HK-2 (cell line): Measurements from ENCODE around the gene SALL3.
"Not testable (repeated sequence)": the region's sequence is repeated elsewhere in the genome, so short reads cannot be mapped to it uniquely, and the experiment has no call there.

Experiments
- DNase-seq: peaks from one replicate; pipeline ENCODE4 v3.0.0-alpha.2; 2018; ENCODE audit not compliant: unreplicated experiment

Gene SALL3

DNA sequence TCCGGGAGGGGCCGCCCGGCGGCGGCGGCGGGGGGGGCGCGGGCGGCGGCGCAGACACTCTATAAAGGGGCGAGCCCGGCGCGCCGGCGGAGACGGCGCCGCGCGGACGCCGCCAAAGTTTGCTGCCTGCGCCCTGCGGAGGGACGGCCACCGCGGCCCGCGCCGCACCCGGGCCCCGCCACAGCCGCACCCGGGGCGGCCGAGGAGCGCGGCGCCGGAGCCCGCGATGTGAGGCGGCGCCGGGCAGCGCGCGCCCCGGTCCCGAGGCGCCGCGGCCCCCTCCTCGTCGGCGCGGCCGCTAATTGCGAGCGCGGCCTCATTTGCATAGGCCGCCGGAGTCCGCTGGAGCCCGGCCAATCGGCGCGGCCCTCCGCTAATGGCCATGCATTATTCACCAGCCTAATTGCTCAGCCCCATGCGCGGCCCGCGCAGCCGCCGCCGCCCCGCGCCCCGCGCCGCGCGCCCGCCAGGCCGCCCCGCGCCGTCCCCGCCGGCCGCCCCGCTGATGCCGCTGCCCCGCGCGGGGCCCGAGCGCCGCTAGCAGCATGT is at the start of gene SALL3:
SALL3 (plus strand) TSS at position 89 of the 549 bp plus-strand sequence; CDS start at position 546, 457 bp downstream.
- DNase-seq, result no peak

DNA sequence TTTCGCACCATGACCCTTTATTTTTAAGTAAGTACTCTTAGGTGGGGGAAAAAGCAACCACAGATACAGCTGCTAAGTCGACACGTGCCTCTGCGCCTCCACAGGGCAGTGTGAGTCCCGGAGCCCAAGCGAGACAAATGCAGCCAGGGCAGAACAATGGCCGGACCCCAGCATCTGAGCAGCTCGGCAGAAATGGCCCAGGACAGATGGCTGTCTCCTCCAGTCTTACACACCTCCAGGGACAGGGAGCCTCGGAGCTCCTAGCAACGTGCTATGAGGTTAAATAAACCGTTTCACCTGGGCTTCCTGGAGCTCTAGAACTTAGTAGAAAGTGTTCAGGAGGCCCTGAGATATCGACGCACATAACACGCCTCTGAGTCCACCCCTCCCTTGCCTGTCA is 47.3 kb upstream of the SALL3 start:
- DNase-seq, result no peak

DNA sequence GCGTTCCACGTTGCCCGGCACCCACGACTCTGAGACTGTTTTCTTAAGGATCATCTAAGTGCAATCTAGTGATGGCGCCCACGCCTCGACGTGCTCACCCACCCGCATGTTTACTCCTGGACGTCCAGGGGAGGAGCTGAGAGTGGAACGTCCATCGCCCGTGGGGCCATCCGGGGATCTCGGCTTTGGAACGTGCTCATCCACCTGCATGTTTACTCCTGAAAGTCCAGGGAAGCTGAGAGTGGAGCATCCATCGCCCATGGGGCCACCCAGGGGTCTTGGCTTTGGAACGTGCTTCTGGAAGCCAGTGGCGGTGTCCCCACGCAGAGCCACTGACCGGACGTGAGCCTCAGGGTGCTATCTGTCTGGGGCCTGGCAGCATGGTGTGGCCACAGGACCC is 45.6 kb upstream of the SALL3 start:
- no peak for DNase-seq

DNA sequence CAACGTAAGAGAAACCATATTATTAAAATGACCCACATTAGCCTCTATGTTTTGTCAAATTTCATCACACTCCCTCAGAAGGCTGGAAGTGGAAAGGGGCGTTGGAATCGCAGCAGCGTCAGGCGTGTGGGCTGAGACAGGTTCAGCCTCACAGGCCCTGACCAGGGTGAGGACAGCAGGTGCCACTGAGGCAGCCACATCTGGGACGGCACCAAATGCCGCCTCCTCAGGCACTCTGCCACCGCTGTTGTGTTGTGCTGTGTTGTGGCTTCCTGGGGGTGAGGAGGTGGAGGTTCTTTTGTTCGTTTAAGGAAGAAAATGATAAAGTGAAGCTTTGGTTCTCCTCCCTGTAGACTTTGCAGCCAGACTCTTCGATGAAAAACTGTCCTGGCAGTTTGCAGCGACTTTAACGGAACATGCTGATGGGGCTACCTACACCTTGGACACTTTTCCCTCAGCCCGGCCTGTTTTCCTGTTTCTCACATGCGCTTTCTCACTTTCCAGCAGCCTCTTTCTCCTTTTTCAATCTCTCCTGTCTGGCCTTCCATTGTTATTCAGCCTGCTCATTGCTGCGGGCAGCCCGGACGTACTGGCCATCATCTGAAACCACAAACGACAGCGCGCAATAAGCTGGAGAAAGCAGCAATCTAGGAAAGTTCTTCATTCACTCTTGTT is 44.9 kb upstream of the SALL3 start:
- DNase-seq, result no peak

DNA sequence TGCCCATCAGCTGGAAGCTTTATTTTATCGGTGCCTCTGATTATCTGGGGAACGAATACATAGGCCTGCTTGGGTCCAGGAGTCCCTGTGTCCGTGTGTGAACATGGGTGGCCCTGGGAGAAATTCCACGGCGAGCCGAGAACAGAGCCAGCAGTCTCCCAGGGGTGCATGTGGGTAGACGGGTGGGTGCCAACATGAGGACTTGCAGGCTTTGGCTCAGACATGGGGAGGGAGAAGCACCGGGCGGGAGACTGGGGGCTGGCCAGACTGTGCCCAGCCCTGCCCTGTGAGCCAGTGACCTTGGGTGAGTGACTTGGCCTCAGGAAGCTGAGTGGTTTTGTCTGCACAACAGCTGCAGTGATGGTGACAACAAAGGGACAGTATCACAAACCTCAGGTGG is 44.2 kb upstream of the SALL3 start:
- DNase-seq, result no peak

DNA sequence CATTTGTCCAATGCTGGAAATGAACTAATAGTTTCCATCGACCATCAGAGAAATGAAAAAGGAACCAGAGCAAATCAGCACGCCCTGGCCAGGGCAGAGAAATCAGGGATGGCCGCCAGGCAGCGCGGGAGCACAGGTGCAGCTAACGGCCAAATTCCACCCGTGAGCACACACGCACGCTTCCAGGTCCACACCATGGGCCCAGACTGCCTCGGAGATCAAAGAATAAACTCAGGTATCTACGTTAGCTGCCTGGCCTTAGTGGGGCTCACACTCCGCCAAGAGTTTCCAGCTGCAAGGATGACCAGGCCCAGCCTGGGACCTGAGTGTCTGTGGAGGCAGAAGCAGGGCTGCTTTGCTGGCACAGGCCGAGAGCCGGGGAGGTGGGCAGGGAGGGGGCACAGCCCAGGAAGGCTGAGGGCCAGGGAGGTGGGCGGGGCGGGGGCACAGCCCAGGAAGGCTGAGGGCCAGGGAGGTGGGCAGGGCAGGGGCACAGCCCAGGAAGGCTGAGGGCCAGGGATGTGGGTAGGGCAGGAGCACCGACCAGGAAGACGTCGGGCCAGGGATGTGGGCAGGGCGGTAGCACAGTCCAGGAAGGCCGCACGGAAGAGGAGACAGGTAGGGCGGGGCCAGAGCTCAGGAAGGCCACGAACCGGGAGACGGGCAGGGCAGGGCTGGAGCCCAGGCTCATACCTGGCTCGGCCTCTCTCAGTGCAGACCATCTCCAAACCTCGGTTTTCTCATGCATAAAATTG is 43.2 kb upstream of the SALL3 start:
- no peak for DNase-seq

DNA sequence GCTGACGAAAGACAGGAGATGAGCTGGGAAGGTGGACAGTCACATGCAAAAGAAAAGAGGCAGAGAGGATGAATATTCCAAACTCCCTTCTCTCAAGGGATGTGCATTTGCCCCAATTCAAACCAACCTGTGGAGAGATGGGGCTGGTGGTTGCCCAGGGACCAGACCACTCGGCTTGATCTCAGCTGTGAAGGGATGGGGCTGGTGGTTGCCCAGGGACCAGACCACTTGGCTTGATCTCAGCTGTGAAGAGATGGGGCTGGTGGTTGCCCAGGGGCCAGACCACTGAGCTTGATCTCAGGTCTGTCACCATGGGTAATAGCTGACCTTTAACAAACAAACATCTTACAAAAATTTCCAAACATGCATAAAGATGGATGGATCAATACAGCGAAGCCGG is 42.5 kb upstream of the SALL3 start:
- DNase-seq, result no peak

DNA sequence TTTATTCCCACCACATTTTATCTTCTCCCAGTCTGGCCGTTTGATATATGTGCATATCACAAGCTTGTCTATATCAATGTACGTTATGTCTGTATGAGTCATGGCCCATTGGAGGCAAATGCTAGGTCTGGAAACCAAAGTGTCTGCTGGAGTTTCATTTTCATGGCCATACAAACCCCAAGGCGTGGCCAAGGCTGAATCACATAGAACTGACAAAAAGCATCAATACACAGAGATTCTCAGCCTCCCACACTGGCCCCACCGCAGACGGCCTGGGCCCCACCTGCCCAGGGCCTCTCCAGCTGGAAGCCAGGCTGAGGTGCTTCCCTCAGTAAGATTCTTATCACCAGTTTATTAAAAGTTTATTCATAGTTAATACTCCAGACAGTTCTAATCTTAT is 40.5 kb upstream of the SALL3 start:
- no peak for DNase-seq

DNA sequence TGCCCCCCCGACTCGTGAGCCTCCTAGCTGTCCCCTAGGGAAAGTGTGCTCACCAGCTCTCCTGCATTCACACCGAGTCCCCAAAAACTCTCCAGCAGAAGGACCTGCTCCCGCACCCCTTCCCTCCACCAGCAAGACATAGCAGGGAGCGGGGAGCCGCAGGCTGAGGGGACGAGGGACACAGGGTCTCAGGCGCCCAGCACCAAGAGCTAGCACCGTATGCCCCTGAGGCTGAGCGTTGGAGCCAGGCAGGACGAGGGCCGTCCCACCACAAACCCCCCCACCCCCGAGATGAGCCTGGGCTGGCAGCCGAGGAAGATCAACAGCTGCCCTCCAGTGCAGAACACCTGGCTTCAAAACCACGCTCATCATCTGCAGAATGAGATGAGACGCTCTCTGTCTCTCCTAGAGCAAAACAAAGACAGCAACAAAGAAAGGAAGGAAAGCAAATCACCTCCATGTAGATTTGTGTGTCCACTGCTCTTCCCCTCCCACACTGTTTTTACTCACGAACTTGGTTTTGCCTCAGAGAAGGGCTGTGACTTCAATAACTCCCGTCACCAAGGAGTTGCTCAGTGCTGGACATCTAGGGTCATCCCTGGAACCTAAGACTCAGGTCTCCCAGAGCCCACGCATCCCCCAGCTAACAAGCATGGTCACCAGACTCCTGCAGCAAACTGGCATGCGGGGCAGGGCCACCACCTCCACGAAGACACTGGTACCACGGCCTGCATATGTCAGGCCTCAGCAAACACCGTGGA is 39.7 kb upstream of the SALL3 start:
- DNase-seq, result no peak

DNA sequence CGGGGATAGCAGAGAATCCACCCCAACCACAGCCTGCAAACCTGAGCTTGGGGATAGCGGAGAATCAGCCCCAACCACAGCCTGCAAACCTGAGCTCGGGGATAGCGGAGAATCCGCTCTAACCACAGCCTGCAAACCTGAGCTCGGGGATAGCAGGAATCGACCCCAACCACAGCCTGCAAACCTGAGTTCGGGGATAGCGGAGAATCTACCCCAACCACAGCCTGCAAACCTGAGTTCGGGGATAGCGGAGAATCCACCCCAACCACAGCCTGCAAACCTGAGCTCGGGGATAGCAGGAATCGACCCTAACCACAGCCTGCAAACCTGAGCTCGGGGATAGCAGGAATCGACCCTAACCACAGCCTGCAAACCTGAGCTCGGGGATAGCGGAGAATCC is 37.4 kb upstream of the SALL3 start:
- DNase-seq, result not testable (repeated sequence)

DNA sequence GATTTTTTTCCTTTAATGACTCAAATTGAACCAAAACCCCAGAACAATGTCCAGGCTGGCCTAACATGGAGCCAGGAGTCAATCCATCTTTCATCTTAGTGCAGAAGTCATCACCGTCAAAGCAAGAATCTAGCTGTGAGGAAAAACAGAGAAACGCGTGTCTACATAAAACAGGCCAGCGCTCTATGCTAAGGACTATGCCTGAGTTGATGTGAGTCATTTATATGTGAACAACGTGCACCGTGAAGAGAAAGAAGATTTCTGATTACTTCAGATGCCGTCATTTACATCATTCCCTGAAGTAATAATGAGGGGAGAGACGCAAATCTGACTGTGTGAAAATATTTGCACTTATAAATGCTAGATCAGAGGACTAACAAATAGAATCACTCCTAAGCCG is 34.0 kb upstream of the SALL3 start:
- no peak for DNase-seq

DNA sequence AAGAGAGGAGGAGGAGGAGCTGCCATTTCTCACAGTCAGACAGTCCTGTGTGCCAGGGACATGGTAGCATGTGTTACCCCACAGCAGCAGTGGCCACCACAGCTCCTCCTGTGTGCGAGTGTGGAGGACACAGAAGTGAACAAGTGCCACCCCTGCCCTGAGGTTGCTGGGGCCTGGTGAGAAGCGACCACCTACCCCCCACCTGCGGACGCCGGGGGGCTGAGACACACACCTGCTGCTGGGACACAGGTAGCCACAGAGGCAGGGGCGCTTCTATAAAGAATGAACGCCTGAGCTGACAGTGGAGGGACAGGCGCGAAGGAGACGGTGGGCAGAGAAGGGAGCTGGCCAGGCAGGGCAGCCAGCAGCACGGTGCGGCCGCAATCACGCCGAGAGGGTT is 32.3 kb upstream of the SALL3 start:
- DNase-seq, result no peak

DNA sequence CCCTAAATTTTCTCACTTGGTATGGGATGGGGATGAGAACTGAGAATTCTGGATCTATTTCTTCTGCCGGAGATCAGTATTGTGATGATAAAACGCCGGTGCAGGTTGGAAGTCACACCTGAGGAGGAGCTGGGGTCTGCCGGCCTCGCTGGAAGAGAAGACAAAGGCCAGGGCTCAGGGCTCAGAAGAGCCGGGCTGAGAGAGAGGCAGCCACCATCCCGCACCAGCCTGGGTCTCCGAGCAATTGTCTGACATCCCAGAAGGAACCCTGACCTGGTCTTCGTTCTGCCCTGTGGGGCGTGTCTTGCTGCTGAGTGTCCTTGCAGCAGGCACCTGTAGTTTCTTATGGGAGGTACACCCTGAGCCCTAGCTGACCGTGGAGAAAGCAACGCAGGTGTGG is 31.4 kb upstream of the SALL3 start:
- no peak for DNase-seq

DNA sequence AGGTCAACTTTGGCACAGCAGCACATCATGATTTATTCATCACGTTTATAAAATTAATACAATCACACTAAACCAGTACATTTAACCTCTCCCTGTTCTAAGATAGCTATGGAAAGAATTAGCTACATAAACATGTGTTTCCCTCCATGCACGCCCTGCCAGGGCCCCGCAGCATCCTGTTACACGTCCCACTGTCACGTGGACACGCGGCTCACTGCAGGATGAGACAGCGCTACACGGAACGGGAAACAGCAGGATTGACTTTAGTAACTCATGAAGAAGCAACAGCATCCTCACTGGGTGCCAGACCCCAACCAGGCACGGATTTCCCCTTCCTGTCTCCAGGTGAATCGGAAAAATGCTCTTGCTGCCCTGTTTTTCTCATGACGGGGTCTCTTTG is 30.9 kb upstream of the SALL3 start:
- DNase-seq, result no peak

DNA sequence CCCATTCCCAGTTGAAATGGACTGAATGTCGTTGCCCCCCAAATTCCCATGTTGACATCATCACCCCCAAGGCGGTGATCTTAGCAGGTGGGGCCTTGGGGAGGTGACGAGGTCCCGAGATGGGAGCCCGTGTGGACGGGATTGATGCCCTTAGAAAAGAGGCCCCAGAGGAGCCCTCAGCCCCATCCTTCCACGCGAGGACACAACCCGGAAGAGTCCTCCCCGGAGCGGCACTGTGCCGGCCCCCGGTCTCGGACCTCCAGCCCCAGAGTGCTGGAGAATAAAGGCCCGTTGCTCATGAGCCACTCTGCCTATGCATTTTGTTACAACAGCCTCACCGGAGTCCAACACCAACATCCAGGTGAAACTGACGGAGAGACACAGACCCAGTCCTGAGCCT is 30.4 kb upstream of the SALL3 start:
- no peak for DNase-seq

DNA sequence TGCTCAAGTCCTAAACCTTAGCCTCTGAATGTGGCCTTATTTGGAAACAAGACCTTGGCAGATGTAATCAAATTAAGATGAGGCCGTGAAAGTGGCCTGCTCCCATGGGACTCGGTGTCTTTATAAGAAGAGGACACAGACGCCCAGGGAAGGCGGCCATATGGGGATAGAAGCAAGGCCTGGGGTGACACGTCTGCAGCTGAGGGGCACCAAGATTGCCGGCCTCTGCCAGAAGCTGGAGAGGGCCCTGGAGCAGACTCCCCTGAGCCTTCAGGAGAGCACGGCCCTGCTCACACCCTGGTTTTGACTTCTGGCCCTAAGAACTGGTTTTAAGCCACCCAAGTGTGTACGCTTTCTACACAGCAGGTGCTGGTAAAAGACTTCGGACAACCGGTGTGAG is 29.2 kb upstream of the SALL3 start:
- DNase-seq, result no peak

DNA sequence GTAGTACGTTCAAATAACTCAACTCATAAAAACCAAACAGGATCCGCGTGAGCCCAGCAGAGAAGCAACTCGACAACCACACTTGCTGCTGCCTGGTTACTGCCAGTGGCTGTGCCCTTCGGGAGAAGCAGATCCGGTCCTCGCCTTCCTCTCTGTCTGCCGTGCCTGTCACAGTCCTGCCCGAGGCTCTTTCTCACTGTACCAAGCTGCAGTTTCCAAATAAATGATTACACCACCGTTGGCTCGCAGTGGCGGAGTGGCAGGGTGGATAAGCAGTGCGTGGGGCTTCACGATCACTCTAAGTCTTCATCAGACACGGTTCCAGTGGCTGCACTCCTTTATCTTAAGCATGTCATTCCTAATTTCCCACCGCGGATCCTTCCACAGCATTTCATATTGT is 26.1 kb upstream of the SALL3 start:
- DNase-seq, result no peak

DNA sequence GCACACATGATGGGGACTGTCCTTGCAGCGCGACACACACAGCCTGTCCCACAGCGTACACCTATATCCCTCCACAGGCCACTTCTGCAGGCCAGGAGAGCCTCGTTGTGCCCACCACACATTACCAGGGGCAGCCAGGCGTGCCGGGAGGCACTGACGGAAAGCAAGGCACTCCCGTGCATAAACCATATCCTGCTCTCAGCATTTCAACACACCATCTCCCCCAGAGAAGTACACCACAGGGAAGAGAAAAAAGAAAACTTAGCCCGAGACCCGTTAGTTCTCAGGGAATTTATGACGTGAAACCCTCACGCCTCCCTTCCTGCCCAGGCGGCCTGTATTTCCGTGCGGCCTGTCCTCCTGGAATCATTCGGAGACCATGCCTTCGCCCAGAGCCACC is 24.6 kb upstream of the SALL3 start:
- DNase-seq, result no peak

DNA sequence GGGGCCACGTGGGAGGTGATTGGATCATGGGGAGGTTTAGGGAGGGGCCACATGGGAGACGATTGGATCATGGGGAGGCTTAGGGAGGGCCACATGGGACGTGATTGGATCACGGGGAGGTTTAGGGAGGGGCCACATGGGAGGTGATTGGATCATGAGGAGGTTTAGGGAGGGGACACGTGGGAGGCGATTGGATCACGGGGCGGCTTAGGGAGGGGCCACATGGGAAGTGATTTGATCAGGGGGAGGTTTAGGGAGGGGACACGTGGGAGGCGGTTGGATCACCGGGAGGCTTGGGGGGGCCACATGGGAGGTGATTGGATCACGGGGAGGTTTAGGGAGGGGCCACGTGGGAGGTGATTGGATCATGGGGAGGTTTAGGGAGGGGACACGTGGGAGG is 22.5 kb upstream of the SALL3 start:
- no peak for DNase-seq

DNA sequence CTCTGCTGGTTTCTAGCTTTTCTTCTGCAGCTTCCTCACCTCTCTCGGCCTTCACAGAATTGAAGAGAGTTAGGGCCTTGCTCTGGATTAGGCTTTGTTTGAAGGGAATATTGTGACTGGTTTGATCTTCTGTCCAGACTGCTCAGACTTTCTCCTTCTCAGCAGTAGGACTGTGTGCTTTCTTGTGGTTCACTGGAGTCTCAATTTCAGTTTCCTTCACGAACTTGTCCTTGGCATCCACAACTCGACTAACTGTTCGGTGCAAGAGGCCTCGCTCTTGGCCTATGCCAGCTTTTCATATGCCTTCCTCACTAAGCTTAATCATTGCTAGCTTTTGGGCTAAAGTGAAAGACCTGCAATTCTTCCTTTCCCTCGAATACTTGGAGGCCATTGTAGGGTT is 18.9 kb upstream of the SALL3 start:
- DNase-seq, result no peak

DNA sequence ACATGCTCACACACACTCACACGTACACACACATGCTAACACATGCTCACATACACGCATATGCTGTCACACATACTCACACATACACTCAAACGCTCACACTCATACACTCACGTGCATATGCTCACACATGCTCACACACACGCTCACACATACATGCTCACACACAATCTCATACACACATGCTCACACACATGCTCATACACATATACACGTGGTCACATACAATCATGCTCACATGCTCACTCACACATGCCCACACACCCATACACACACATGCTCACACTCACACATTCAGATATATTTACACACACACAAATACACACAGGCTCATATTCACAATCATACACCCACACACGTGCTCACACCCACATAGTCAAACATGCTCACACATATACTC is 17.5 kb upstream of the SALL3 start:
- no peak for DNase-seq

DNA sequence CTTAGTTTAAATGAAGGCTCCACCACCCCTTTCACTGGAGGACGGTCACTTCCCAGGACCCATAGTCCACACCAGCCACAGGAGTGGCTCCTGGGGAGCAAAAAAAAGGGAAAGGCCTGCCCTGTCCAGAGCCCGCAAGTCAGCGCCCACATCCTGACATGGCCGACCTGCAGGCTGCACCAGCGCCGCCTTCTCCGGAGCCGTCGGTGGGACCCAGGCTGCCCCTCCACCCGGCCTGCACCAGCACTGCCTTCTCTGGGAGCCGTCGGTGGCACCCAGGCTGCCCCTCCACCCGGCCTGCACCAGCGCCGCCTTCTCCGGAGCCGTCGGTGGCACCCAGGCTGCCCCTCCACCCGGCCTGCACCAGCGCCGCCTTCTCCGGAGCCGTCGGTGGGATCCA is 14.9 kb upstream of the SALL3 start:
- not testable (repeated sequence) for DNase-seq

DNA sequence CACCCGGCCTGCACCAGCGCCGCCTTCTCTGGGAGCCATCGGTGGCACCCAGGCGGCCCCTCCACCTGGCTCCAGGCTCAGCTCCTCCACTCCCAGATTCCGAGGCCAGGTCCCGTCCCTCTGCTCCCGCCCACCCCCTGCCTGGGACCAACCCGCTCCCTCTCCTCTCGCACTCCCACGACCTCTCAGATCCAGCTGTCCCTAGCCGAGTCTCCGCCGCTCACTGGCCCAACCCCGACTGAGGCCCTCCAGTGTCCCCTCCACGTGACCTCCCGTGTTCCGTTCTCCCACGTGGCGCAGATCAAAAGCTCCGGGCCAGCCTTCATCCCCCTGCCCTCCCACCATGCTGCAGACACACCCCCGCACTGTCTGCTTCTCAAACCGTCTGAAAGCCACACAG is 14.4 kb upstream of the SALL3 start:
- no peak for DNase-seq
